ENCODE data around the gene CSNK1A1L. TPM values are rescaled to one million over a fixed set of nuclear protein-coding genes. Genes with fewer than 3 reads are reported as not detected.

Gene CSNK1A1L
- total and polyA plus RNA-seq, 8 donors, result not detected

- Histone ChIP-seq H3K4me1 (no peaks in the 10 kb centered on the region), H3K27ac (no peak overlapping the region), H3K27me3 (no peaks in the 10 kb centered on the region), H3K9me3 (no peaks in the 10 kb centered on the region), H3K4me3 (no peak overlapping the region), H3K36me3 (no peaks in the 10 kb centered on the region)
- intact Hi-C loops (cut with DNase I; ENCODE audit: low total_unique reads), result no loop called here
- TF ChIP-seq CTCF (IDR thresholded peaks at IDR 0.05) (no peak), EP300 (IDR thresholded peaks at IDR 0.05) (no peak), POLR2A (IDR thresholded peaks at IDR 0.05) (no peak), POLR2AphosphoS5 (IDR thresholded peaks at IDR 0.05) (no peak)
- peak in 1 of 2 donors; percentile 32 for DNase-seq
- WGBS, 5 donors, result 49 to 61% (median 52%) methylated on average over 6 of the region's 6 CpGs
Observed at GRCh38 chr13:37134411-37135041, 29.1 kb upstream of the CSNK1A1L start.

- H3K4me1 ChIP-seq, result peaks cover 2 to 11% (median 5%) of the 10 kb centered on the region in 4 donors
- no peak overlapping the region for H3K27ac ChIP-seq
- intact Hi-C loops (cut with DNase I; ENCODE audit: low total_unique reads), result no loop called here
- DNase-seq, result no peak
- no peaks in the 10 kb centered on the region for H3K9me3 ChIP-seq
- H3K36me3 ChIP-seq, result no peaks in the 10 kb centered on the region
- 85 to 93% (median 87%) methylated on average over 2 of the region's 2 CpGs for WGBS, 5 donors
- no peaks in the 10 kb centered on the region for H3K27me3 ChIP-seq
- TF ChIP-seq POLR2A (IDR thresholded peaks at IDR 0.05), result no peak
- no peak for TF ChIP-seq POLR2AphosphoS5 (IDR thresholded peaks at IDR 0.05)
- no peak for TF ChIP-seq EP300 (IDR thresholded peaks at IDR 0.05)
- no peak for TF ChIP-seq CTCF (IDR thresholded peaks at IDR 0.05)
- no peak overlapping the region for H3K4me3 ChIP-seq
Observed at GRCh38 chr13:37132211-37132610, 26.7 kb upstream of the CSNK1A1L start.

DNA sequence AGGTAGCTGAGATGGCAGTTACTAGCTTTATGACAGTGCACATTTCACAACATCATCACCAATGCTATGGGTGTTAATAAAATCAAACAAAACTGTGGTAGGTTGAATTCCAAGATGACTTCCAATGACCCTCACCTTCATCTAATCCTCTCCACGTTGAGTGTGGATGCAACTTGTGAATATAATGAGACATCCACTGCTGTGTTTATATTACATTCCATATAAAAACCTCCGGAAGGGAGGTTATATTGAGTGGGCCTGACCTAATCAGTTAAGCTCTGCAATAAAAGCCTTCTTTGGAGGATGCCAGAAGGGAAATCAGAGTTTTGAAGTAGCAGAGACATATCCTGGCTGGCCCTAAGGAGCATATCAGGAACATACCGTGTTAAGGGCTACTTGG, 25.6 kb upstream of the CSNK1A1L start:
- Histone ChIP-seq H3K9me3 (no peaks in the 10 kb centered on the region), H3K27ac (no peak overlapping the region), H3K4me3 (no peak overlapping the region), H3K4me1 (peaks cover 8 to 21% (median 10%) of the 10 kb centered on the region in 4 donors), H3K36me3 (no peaks in the 10 kb centered on the region), H3K27me3 (no peaks in the 10 kb centered on the region)
- TF ChIP-seq POLR2A (IDR thresholded peaks at IDR 0.05), result no peak
- TF ChIP-seq EP300 (IDR thresholded peaks at IDR 0.05), result no peak
- TF ChIP-seq CTCF (IDR thresholded peaks at IDR 0.05), result no peak
- no peak for TF ChIP-seq POLR2AphosphoS5 (IDR thresholded peaks at IDR 0.05)
- intact Hi-C loops (cut with DNase I; ENCODE audit: low total_unique reads), result no loop called here
- no peak for DNase-seq
- 57 to 76% (median 69%) methylated on average over 3 of the region's 3 CpGs for WGBS, 5 donors

DNA sequence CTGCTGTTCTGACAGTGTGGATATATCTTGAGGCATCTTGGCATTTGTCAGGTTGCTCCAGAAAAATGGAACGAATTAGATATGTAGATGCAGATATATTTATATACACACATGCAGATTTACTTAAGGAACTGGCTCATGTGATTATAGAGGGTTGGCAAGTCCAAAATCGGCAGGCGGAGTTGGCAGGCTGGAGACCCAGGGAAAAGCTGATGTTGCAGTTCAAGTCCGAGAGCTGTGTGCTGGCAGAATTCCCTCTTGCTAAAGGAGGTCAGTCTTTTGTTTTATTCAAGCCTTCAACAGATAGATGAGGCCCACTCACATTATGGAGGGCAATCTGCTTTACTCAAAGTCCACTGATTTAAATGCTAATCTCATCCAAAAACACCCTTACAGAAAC, 24.4 kb upstream of the CSNK1A1L start:
- H3K27ac ChIP-seq, result no peak overlapping the region
- peaks cover 8 to 21% (median 10%) of the 10 kb centered on the region in 4 donors for H3K4me1 ChIP-seq
- H3K9me3 ChIP-seq, result no peaks in the 10 kb centered on the region
- intact Hi-C loops (cut with DNase I; ENCODE audit: low total_unique reads), result no loop called here
- no peak for TF ChIP-seq POLR2AphosphoS5 (IDR thresholded peaks at IDR 0.05)
- no peak for TF ChIP-seq POLR2A (IDR thresholded peaks at IDR 0.05)
- TF ChIP-seq CTCF (IDR thresholded peaks at IDR 0.05), result no peak
- no peak for TF ChIP-seq EP300 (IDR thresholded peaks at IDR 0.05)
- no peaks in the 10 kb centered on the region for H3K36me3 ChIP-seq
- no peaks in the 10 kb centered on the region for H3K27me3 ChIP-seq
- DNase-seq, result no peak
- 22 to 56% (median 30%) methylated on average over 4 of the region's 4 CpGs for WGBS, 5 donors
- no peak overlapping the region for H3K4me3 ChIP-seq
